Effector memory CD4-positive, alpha-beta T cell (primary cell): ENCODE results near the gene PHOSPHO2.
A peak's percentile ranks its signal among the peaks of the same experiment; 100 is the strongest.

Experiments used
- DNase-seq, 3 donors: peaks; one replicate each; pipeline ENCODE4 v3.0.0-alpha.2; 2020
- H3K27ac ChIP-seq: 2 replicates; pipeline ENCODE4 v1.7.0; 2013; ENCODE audit warnings: mild to moderate bottlenecking, low read length, moderate library complexity; ENCODE audit not compliant: insufficient read depth, poor library complexity, severe bottlenecking
- H3K27me3 ChIP-seq: replicated peaks from 2 replicates; pipeline ENCODE4 v1.7.0; 2013; ENCODE audit warnings: mild to moderate bottlenecking, low read length; ENCODE audit not compliant: insufficient read depth, control insufficient read depth, poor library complexity, severe bottlenecking
- H3K36me3 ChIP-seq: 2 replicates; pipeline ENCODE4 v1.7.0; 2013; ENCODE audit warnings: mild to moderate bottlenecking, low read length, moderate library complexity; ENCODE audit not compliant: control insufficient read depth, insufficient read depth
- H3K4me1 ChIP-seq: 2 replicates; pipeline ENCODE4 v1.7.0; 2013; ENCODE audit warnings: low read length, mild to moderate bottlenecking; ENCODE audit not compliant: control insufficient read depth, insufficient read depth, poor library complexity, severe bottlenecking
- H3K4me3 ChIP-seq: 2 replicates; pipeline ENCODE4 v1.7.0; 2013; ENCODE audit warnings: low read length, low read depth, mild to moderate bottlenecking; ENCODE audit not compliant: insufficient read depth, poor library complexity, severe bottlenecking
- H3K9me3 ChIP-seq: 2 replicates; pipeline ENCODE4 v1.7.0; 2013; ENCODE audit warnings: mild to moderate bottlenecking, low read length, moderate library complexity; ENCODE audit not compliant: control insufficient read depth

PHOSPHO2 gene

DNA sequence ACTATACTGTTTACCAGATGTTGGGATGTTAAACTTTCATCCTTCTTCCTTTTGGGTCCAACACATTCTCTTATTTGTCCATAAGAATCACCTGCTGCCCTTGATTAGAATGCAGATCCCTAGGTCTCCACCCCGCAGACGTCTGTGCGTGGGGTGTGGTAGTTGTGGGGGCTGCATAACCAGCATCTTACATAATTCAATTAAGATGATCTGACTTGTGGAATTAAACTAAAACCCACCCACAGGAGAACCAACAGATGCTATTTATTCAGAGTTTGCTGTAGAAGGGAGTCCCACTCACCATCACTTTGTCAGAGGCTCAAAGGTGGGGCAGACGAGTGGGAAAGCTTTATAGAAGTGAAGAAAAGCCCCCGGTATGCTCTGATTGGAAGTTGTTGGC lies 37.8 kb downstream of the PHOSPHO2 start:
- Histone ChIP-seq H3K9me3 (no peaks in the 10 kb centered on the region), H3K4me1 (peaks cover 12% of the 10 kb centered on the region), H3K4me3 (no peak overlapping the region), H3K27me3 (peaks cover 14% of the 10 kb centered on the region), H3K27ac (no peak overlapping the region), H3K36me3 (no peaks in the 10 kb centered on the region)
- DNase-seq = no peak

DNA sequence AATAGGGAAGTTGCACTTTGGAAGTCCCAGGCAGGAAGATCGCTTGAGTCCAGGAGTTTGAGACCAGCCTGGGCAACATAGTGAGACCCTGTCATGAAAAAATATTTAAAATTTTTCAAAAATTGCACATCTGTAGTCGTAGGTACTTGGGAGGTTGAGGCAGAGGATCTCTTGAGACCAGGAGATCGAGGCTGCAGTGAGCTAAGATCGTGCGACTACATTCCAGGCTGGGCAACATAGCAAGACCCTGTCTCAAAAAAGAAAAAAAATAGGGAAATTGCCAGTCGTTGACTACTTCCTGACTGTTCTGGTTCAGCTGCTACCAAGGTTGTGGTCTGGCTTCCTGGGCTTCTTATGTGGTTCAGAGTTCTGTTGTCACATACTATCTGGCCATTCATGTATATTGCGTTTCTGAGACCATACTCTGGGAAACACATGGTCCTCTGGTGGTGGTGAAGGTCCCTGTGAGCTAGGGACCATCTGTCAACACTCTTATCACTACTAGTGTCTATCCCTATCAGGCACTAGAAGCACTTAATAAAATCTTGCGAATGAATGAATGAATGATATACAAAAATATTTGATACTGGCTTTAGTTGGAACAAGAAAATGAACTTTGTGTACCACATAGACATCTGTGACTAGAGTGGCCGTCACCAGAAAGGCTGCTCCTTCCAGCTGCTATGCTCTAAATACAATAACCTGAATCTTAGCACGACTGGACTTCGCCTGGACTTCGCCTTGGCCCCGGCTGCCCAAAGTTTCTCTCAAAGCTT lies 38.5 kb downstream of the PHOSPHO2 start:
- Histone ChIP-seq H3K36me3 (no peaks in the 10 kb centered on the region), H3K4me3 (peak overlapping the region; percentile 59), H3K4me1 (peaks cover 12% of the 10 kb centered on the region), H3K27ac (no peak overlapping the region), H3K27me3 (peaks cover 14% of the 10 kb centered on the region), H3K9me3 (no peaks in the 10 kb centered on the region)
- no peak for DNase-seq

DNA sequence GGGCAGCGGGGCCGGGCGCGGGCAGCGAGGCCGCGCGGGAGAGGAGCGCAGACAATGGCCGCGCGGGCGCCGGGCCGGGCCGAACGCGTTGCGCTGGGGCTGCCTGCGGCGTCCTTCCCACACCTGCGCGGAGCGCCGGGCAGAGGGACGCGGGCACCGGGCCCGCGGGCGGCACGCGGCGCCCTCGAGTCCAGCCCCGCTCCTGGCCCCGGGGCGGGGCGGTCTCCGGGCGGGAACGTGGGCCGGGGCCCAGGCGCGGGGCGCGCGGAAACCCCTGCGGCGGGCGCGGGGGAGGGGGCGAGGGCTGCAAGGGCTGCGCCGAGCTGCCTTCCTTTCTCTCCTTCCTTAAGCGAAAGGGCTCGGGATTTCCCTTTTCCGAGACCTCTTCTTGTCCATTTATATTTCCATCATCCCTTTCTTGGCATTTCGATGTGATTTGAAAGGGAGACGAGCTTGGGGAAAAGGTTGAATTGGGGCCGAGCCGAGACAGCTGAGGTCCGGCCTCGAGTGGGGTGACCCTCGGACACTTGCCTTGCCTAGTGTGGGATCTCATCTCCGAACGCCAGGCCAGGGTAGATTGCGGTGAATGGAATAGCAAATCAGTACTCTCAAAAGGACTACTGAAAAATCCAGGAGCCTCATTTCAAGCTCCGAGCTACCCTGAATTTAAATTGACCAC lies 40.0 kb downstream of the PHOSPHO2 start:
- H3K9me3 ChIP-seq = no peaks in the 10 kb centered on the region
- no peaks in the 10 kb centered on the region for H3K36me3 ChIP-seq
- no peak for DNase-seq
- H3K27ac ChIP-seq = no peak overlapping the region
- H3K27me3 ChIP-seq = peaks cover 14% of the 10 kb centered on the region
- peaks cover 12% of the 10 kb centered on the region for H3K4me1 ChIP-seq
- H3K4me3 ChIP-seq = peak overlapping the region; percentile 51

DNA sequence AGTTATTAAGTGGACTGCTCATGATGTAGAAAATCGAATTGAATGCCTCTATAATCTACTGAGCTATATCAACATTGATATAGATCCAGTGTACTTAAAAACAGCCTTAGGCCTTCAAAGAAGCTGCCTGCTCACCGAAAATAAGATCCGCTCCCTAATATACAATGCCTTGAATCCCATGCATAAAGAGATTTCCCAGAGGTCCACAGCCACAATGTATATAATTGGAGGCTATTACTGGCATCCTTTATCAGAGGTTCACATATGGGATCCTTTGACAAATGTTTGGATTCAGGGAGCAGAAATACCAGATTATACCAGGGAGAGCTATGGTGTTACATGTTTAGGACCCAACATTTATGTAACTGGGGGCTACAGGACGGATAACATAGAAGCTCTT lies 41.4 kb downstream of the PHOSPHO2 start:
- Histone ChIP-seq H3K27ac (no peak overlapping the region), H3K27me3 (peaks cover 14% of the 10 kb centered on the region), H3K9me3 (no peaks in the 10 kb centered on the region), H3K4me3 (no peak overlapping the region), H3K4me1 (peaks cover 12% of the 10 kb centered on the region), H3K36me3 (no peaks in the 10 kb centered on the region)
- DNase-seq = no peak

DNA sequence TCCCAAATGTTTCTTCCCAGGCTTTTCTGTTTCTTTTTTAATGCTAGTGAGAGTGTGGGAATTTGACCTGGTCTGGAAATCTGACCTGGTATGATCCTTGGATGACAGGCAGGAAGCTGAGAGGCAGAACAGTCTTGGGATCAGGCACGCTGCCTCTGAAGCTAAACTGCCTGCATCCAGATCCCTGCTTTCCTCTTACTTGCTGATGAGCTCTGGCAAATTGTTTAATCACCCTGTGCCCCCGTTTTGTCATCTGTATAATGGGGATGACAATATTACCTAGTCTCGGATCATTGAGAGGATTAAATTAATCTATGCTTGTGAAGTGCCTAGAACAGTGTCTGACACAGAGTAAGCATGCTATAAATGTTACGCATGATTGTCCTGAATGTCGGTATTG lies 42.6 kb downstream of the PHOSPHO2 start:
- Histone ChIP-seq H3K27ac (no peak overlapping the region), H3K27me3 (peaks cover 14% of the 10 kb centered on the region), H3K36me3 (no peaks in the 10 kb centered on the region), H3K4me1 (peaks cover 12% of the 10 kb centered on the region), H3K9me3 (no peaks in the 10 kb centered on the region), H3K4me3 (no peak overlapping the region)
- no peak for DNase-seq

DNA sequence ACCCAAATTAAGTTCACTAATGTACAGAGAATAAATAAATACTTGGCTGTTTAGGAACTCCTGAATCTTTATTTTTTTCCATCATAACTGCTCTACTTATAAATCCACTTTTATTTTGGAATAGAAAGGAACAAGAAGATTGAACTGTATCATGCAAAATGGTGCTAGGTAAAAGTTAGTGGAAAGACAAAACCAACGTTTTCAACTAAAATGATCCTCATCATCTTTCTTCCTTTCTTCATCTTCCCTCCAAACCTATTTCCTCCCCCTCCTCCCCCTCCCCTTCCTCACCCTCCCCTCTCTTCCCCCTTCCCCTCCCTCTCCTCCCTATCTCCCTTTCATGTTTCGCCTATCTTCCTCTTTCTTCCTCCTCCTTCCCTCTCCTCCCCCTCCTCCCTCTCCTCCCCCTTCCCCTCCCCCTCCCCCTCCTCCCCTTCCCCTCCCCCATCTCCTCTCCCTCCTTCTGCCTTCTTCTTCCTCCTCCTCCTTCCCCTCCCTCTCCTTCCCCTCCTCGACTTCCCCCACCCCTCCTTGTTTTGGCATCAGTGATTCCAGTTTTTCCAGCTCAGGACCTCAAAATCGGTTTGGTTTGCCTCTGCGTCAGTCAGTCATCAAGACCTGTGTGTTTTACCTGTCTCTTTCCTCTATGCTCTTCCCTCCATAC lies 44.4 kb downstream of the PHOSPHO2 start:
- H3K27ac ChIP-seq = no peak overlapping the region
- no peaks in the 10 kb centered on the region for H3K36me3 ChIP-seq
- no peaks in the 10 kb centered on the region for H3K9me3 ChIP-seq
- H3K4me3 ChIP-seq = no peak overlapping the region
- H3K27me3 ChIP-seq = peaks cover 9% of the 10 kb centered on the region
- no peak for DNase-seq
- peaks cover 4% of the 10 kb centered on the region for H3K4me1 ChIP-seq

DNA sequence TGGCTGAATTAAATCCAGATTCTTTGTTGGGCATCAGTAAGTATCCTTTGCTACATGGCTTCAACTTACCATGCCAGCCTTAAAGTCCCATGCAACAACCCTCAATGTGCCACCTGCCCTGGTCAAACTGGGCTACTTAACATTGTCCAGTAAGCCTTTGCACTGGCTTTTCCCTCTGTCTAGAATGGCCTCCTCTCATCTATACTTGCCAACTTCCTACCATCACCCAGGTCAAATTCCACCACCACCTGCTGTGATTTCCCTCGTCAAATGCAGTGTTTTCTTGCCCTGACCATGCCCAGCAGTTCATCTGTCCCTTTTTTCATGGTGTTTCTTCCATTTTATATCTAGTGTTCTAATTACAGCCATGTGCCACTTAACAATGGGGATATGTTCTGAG lies 45.1 kb downstream of the PHOSPHO2 start:
- peaks cover 8% of the 10 kb centered on the region for H3K27me3 ChIP-seq
- no peaks in the 10 kb centered on the region for H3K36me3 ChIP-seq
- peaks cover 3% of the 10 kb centered on the region for H3K4me1 ChIP-seq
- H3K27ac ChIP-seq = no peak overlapping the region
- H3K4me3 ChIP-seq = no peak overlapping the region
- DNase-seq = no peak
- no peaks in the 10 kb centered on the region for H3K9me3 ChIP-seq

DNA sequence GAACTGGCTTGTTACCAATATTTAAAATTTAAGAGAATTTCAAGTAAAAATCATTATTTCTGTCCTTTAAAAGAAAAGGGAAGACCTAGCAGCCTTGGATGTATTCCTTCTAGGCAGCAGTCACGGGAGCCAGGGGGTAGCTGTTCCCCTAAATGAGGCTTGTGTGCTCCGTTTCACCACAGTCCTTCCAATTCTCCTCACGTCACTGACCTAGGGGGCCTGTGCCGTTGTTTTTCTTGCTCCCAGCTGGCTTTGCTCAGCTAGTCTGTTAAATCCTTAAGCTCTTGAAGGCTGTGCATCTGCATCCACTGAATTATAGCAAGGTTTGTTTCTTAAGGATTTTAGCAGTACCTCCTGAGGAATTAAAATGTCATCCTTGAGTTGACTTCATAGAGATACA lies 49.3 kb downstream of the PHOSPHO2 start:
- H3K36me3 ChIP-seq = no peaks in the 10 kb centered on the region
- H3K4me3 ChIP-seq = no peak overlapping the region
- no peaks in the 10 kb centered on the region for H3K27me3 ChIP-seq
- no peak for DNase-seq
- H3K4me1 ChIP-seq = no peaks in the 10 kb centered on the region
- H3K9me3 ChIP-seq = no peaks in the 10 kb centered on the region
- no peak overlapping the region for H3K27ac ChIP-seq

DNA sequence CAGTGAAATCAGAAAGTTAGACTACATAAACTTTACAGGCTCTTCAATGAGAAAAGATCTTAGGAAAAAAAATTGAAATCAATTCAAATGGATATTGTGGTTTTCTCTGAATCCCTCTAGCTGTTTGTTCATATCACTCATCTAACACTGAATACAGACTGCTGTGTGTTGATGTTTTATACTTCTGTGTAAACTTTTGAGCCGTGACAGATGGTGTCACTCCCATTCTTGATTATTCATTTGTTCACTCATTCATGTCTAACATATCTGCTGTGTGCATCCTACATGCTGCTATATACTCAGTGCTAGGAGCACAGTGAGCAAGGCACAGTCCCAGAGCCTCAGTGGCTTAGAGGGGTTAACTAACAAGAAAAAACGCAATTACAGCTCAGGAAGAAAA lies 52.0 kb downstream of the PHOSPHO2 start:
- Histone ChIP-seq H3K9me3 (no peaks in the 10 kb centered on the region), H3K27me3 (no peaks in the 10 kb centered on the region), H3K27ac (no peak overlapping the region), H3K4me3 (no peak overlapping the region), H3K36me3 (no peaks in the 10 kb centered on the region), H3K4me1 (no peaks in the 10 kb centered on the region)
- DNase-seq = no peak

DNA sequence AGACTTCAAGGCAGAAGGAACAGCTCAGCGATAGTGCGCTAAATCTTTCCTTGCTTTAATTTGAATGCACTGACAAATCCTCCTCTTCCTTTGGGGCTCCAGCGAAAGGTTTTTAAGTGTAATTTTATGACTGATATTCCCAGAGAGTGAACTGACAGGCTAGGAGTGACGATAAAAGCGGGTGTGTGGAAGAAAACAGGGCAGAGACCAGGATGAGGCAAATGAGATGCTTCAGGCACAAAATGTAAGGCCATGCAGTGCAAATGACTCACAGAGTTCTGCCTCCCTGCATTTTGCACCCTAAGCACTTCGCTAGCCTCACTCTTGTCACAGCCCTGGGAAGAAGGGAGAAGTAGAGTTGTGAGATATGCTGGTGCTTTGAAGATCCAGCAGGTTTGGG lies 54.0 kb downstream of the PHOSPHO2 start:
- Histone ChIP-seq H3K27ac (no peak overlapping the region), H3K4me3 (no peak overlapping the region), H3K9me3 (no peaks in the 10 kb centered on the region), H3K4me1 (no peaks in the 10 kb centered on the region), H3K36me3 (no peaks in the 10 kb centered on the region), H3K27me3 (no peaks in the 10 kb centered on the region)
- DNase-seq = no peak
